PC-3 (cell line): ENCODE data around the gene FCRL5. TPM values are rescaled to one million over a fixed set of nuclear protein-coding genes. Genes with fewer than 3 reads are reported as not detected.

Experiments
- ATAC-seq: fragments of 200-7000 bp; cut with Tn5 transposase; 2 replicates; pipeline ENCODE4 v1.9.1; 2020; ENCODE audit warnings: mild to moderate bottlenecking, moderate library complexity
- BruUV-seq: library from RNA; stranded (reverse); fragments of 400-500 nt; replicated peaks from 2 replicates; lab custom pipeline; 2021; lab: Mats Ljungman, UMichigan
- CTCF ChIA-PET: fragments of 300-600 bp; sonication (Branson Sonifier 250); formaldehyde crosslinking; loops from one replicate; lab custom pipeline; 2022; ENCODE audit warnings: antibody characterized with exemption; lab: Charles Lee
- POLR2A ChIA-PET: fragments of 300-600 bp; sonication (Branson Sonifier 250); formaldehyde crosslinking; loops from one replicate; lab custom pipeline; 2022; ENCODE audit warnings: antibody characterized with exemption; ENCODE audit not compliant: unreplicated experiment; lab: Charles Lee
- DNase-seq: peaks from one replicate; pipeline ENCODE4 v3.0.0-alpha.2; 2015
- H2AFZ ChIP-seq: fragments of 300-600 bp; sonication (generic); 2 replicates; pipeline ENCODE4 v1.6.0; 2016; ENCODE audit warnings: antibody characterized with exemption, low read length
- H3F3A ChIP-seq: fragments of 300-600 bp; sonication (generic); one replicate; pipeline ENCODE4 v1.6.0; 2017; ENCODE audit warnings: antibody characterized with exemption, low read length, control low read depth, mild to moderate bottlenecking; ENCODE audit not compliant: unreplicated experiment
- H3K27ac ChIP-seq: fragments of 300-600 bp; sonication (generic); 2 replicates; pipeline ENCODE4 v1.5.1; 2016; ENCODE audit warnings: mild to moderate bottlenecking, low read length
- H3K27me3 ChIP-seq: fragments of 300-600 bp; sonication (generic); 2 replicates; pipeline ENCODE4 v1.6.1; 2016; ENCODE audit warnings: low read length, mixed read lengths
- H3K36me3 ChIP-seq: fragments of 300-600 bp; sonication (generic); 2 replicates; pipeline ENCODE4 v1.6.1; 2016; ENCODE audit warnings: low read depth, mixed run types, low read length, mixed read lengths
- H3K4me1 ChIP-seq: fragments of 300-600 bp; sonication (generic); 2 replicates; pipeline ENCODE4 v1.5.1; 2016; ENCODE audit warnings: low read length; ENCODE audit not compliant: insufficient read depth
- H3K4me2 ChIP-seq: fragments of 300-600 bp; sonication (generic); 2 replicates; pipeline ENCODE4 v1.6.0; 2016; ENCODE audit warnings: low read length
- H3K4me3 ChIP-seq: fragments of 300-600 bp; sonication (generic); 2 replicates; pipeline ENCODE4 v1.5.1; 2016; ENCODE audit warnings: mild to moderate bottlenecking, low read length, mixed read lengths
- H3K79me2 ChIP-seq: fragments of 300-600 bp; sonication (generic); 2 replicates; pipeline ENCODE4 v1.6.1; 2017; ENCODE audit warnings: low read length, mixed read lengths
- H3K9ac ChIP-seq: fragments of 300-600 bp; sonication (generic); 2 replicates; pipeline ENCODE4 v1.6.0; 2016; ENCODE audit warnings: mild to moderate bottlenecking, low read length
- H3K9me2 ChIP-seq: fragments of 300-600 bp; sonication (generic); replicated peaks from 2 replicates; pipeline ENCODE4 v1.6.1; 2016; ENCODE audit warnings: mixed run types, low read length, mixed read lengths
- H3K9me3 ChIP-seq: fragments of 300-600 bp; sonication (generic); 2 replicates; pipeline ENCODE4 v1.6.1; 2016; ENCODE audit warnings: low read length, mixed read lengths
- H4K20me1 ChIP-seq: fragments of 300-600 bp; sonication (generic); 2 replicates; pipeline ENCODE4 v1.6.1; 2016; ENCODE audit warnings: low read length, mixed read lengths
- EZH2 ChIP-seq: fragments of 300-600 bp; sonication (generic); IDR thresholded peaks from one replicate; pipeline ENCODE4 v1.6.1; 2017; ENCODE audit warnings: antibody characterized with exemption, mild to moderate bottlenecking, low read length; ENCODE audit not compliant: unreplicated experiment
- EZH2phosphoT487 ChIP-seq: fragments of 300-600 bp; sonication (generic); IDR thresholded peaks from 2 replicates; pipeline ENCODE4 v1.6.1; 2018; ENCODE audit warnings: mild to moderate bottlenecking, antibody characterized with exemption, low read length, borderline replicate concordance
- intact Hi-C: fragments of 100-400 bp; cut with micrococcal nuclease; formaldehyde crosslinking; loops from 2 replicates; pipeline ENCODE4 v1.9.0; 2023
- total RNA-seq: library from RNA; depleted of rRNA; stranded (reverse); fragments of >200 nt; gene quantifications from 2 replicates; pipeline ENCODE4 v1.2.3, GENCODE V29; 2014
- TF ChIP-seq, protein P1 (sequence below): fragments of 300-600 bp; sonication (generic); conservative IDR thresholded peaks from 2 replicates; pipeline ENCODE4 v1.5.1; 2017; ENCODE audit warnings: antibody characterized with exemption, low read depth, mild to moderate bottlenecking, low read length

Gene FCRL5
- total RNA-seq, 1 experiment from 2014 or later: not detected

DNA sequence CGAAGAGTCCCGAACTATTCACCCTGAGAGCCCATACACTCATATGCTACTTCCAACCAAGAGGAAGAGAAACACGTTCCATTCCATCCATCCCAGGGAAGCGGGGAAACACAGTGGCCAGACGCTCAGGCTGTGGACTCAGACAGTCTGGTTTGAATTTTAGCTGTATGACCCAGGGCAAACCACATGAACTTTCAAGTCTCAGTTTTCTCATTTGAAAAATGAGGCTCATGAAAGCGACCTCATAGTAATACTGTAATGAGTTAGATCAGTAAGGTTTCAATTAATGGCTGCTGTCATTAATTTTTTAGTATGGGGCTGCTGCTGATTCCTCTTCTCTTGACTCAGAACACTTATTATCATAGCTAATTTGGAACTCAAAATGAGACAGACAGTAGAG, 44.1 kb upstream of the FCRL5 start:
- intact Hi-C loops: no loop called here
- DNase-seq: no peak
- no peaks in the 10 kb centered on the region for H3K9me2 ChIP-seq
- no peaks in the 10 kb centered on the region for H3F3A ChIP-seq
- no peak overlapping the region for H3K4me2 ChIP-seq
- CTCF ChIA-PET: no interaction called here
- H3K9ac ChIP-seq: no peak overlapping the region
- no peak for ATAC-seq
- peaks cover 18% of the 10 kb centered on the region for H3K27me3 ChIP-seq
- no peaks in the 10 kb centered on the region for H3K36me3 ChIP-seq
- no peaks in the 10 kb centered on the region for H4K20me1 ChIP-seq
- H3K27ac ChIP-seq: no peak overlapping the region
- BruUV-seq: no TSS peak
- H2AFZ ChIP-seq: no peak overlapping the region
- no peaks in the 10 kb centered on the region for H3K9me3 ChIP-seq
- TF ChIP-seq, protein P1, sequence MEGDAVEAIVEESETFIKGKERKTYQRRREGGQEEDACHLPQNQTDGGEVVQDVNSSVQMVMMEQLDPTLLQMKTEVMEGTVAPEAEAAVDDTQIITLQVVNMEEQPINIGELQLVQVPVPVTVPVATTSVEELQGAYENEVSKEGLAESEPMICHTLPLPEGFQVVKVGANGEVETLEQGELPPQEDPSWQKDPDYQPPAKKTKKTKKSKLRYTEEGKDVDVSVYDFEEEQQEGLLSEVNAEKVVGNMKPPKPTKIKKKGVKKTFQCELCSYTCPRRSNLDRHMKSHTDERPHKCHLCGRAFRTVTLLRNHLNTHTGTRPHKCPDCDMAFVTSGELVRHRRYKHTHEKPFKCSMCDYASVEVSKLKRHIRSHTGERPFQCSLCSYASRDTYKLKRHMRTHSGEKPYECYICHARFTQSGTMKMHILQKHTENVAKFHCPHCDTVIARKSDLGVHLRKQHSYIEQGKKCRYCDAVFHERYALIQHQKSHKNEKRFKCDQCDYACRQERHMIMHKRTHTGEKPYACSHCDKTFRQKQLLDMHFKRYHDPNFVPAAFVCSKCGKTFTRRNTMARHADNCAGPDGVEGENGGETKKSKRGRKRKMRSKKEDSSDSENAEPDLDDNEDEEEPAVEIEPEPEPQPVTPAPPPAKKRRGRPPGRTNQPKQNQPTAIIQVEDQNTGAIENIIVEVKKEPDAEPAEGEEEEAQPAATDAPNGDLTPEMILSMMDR: no peak
- no peak for TF ChIP-seq EZH2
- TF ChIP-seq EZH2phosphoT487: no peak
- no peaks in the 10 kb centered on the region for H3K4me1 ChIP-seq
- POLR2A ChIA-PET: no interaction called here
- H3K79me2 ChIP-seq: no peaks in the 10 kb centered on the region
- H3K4me3 ChIP-seq: no peak overlapping the region

DNA sequence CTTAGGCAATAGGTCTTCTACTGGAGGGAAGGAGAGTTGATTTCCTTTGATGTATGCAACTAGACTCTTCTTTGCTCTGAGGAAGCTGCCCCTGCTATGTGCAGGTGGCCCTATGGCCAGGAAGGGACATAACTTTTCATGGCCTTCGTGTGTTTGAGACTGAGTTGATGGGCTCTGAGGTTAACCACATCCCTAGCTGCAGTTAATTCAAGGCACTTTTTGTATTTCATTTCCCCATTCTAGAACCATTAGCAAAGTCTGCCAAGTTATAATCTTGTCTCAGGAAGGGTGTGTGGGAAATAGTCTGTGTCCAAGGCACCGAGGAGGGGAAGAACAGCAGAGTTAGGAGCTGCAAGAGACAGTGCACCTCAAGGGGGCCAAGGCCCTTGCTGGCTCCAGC, 43.0 kb upstream of the FCRL5 start:
- ChIA-PET POLR2A (no interaction called here), CTCF (no interaction called here)
- no peak overlapping the region for H2AFZ ChIP-seq
- BruUV-seq: no TSS peak
- no peaks in the 10 kb centered on the region for H3K79me2 ChIP-seq
- TF ChIP-seq, protein P1: no peak
- TF ChIP-seq EZH2phosphoT487: no peak
- no peak for TF ChIP-seq EZH2
- no peak overlapping the region for H3K27ac ChIP-seq
- DNase-seq (no peak), ATAC-seq (no peak)
- H3K36me3 ChIP-seq: no peaks in the 10 kb centered on the region
- no peaks in the 10 kb centered on the region for H4K20me1 ChIP-seq
- H3K27me3 ChIP-seq: peaks cover 12% of the 10 kb centered on the region; the same call in 1 of the 2 replicates
- H3K9me3 ChIP-seq: no peaks in the 10 kb centered on the region
- no peak overlapping the region for H3K9ac ChIP-seq
- H3K9me2 ChIP-seq: no peaks in the 10 kb centered on the region
- no peaks in the 10 kb centered on the region for H3F3A ChIP-seq
- intact Hi-C loops: no loop called here
- no peaks in the 10 kb centered on the region for H3K4me1 ChIP-seq
- no peak overlapping the region for H3K4me3 ChIP-seq
- H3K4me2 ChIP-seq: no peak overlapping the region

DNA sequence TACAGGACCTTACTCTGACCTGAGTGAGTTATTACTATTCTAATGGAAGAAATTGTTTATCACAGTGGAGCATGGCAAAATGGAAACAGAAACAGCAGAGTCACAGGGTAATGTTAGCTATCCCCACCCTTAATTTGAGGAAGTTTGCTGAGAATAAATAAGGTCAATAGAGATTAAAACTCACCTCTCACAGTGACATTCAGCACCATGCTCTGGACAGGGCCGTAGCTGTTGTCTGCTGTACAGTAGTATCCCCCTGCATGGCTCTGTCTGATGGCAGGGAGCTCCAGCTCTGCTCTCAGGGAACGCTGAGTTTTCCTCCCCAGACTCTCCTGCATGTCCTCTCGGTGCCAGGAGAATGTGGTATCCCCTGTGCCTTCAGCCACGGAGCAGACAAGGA, 33.7 kb upstream of the FCRL5 start:
- Histone ChIP-seq H3K4me2 (no peak overlapping the region), H3K79me2 (no peaks in the 10 kb centered on the region), H4K20me1 (no peaks in the 10 kb centered on the region), H3K9me2 (no peaks in the 10 kb centered on the region), H3K4me3 (no peak overlapping the region), H3F3A (no peaks in the 10 kb centered on the region), H3K9ac (no peak overlapping the region), H3K4me1 (no peaks in the 10 kb centered on the region), H3K36me3 (no peaks in the 10 kb centered on the region), H3K27me3 (peaks cover 66% of the 10 kb centered on the region), H2AFZ (no peak overlapping the region), H3K9me3 (no peaks in the 10 kb centered on the region), H3K27ac (no peak overlapping the region)
- no peak for DNase-seq
- BruUV-seq: no TSS peak
- ChIA-PET CTCF (no interaction called here), POLR2A (no interaction called here)
- intact Hi-C loops: no loop called here
- TF ChIP-seq EZH2 (no peak), EZH2phosphoT487 (no peak)
- TF ChIP-seq, protein P1: no peak
- ATAC-seq: no peak
